Stimulated activated CD8-positive, alpha-beta memory T cell treated with anti-CD3 and anti-CD28 coated beads, Interleukin-2, amount 100 ng/mL, for 48 hours (primary cell): ENCODE results near the gene OSBPL8.
"Not testable (repeated sequence)": the region's sequence is repeated elsewhere in the genome, so short reads cannot be mapped to it uniquely, and the experiment has no call there.

Experiments
- DNase-seq, 2 donors: peaks; one replicate each; pipeline ENCODE4 v3.0.0-alpha.2; 2020; ENCODE audit warnings: low read depth in 2 of 2

Gene OSBPL8

GRCh38 chr12:76422154-76422542, 137.4 kb downstream of the OSBPL8 start:
- no peak for DNase-seq

- no peak for DNase-seq
Observed at GRCh38 chr12:76421046-76421445, 138.5 kb downstream of the OSBPL8 start.

GRCh38 chr12:76420222-76420621, 139.3 kb downstream of the OSBPL8 start:
- DNase-seq: no peak

- DNase-seq: no peak
Observed at GRCh38 chr12:76417116-76417515, 142.5 kb downstream of the OSBPL8 start.

GRCh38 chr12:76413121-76413520, 146.4 kb downstream of the OSBPL8 start:
- DNase-seq: no peak

- DNase-seq: no peak
Observed at GRCh38 chr12:76410781-76411180, 148.8 kb downstream of the OSBPL8 start.

- DNase-seq: no peak
Observed at GRCh38 chr12:76410371-76410770, 149.2 kb downstream of the OSBPL8 start.

- DNase-seq: no peak
Observed at GRCh38 chr12:76409074-76409473, 150.5 kb downstream of the OSBPL8 start.

GRCh38 chr12:76407710-76408109, 151.9 kb downstream of the OSBPL8 start:
- DNase-seq: no peak

GRCh38 chr12:76402259-76402658, 157.3 kb downstream of the OSBPL8 start:
- no peak for DNase-seq

- DNase-seq: no peak
Observed at GRCh38 chr12:76400136-76400535, 159.4 kb downstream of the OSBPL8 start.

GRCh38 chr12:76399040-76399439, 160.5 kb downstream of the OSBPL8 start:
- no peak for DNase-seq

GRCh38 chr12:76398106-76398505, 161.5 kb downstream of the OSBPL8 start:
- no peak for DNase-seq

GRCh38 chr12:76391461-76391860, 168.1 kb downstream of the OSBPL8 start:
- DNase-seq: no peak

GRCh38 chr12:76387614-76388013, 172.0 kb downstream of the OSBPL8 start:
- DNase-seq: no peak

GRCh38 chr12:76384560-76384959, 175.0 kb downstream of the OSBPL8 start:
- no peak for DNase-seq

GRCh38 chr12:76383988-76384387, 175.6 kb downstream of the OSBPL8 start:
- no peak for DNase-seq

GRCh38 chr12:76379261-76379660, 180.3 kb downstream of the OSBPL8 start:
- no peak for DNase-seq

GRCh38 chr12:76376876-76377275, 182.7 kb downstream of the OSBPL8 start:
- DNase-seq: not testable (repeated sequence)

GRCh38 chr12:76375939-76376338, 183.6 kb downstream of the OSBPL8 start:
- DNase-seq: no peak

GRCh38 chr12:76375470-76375869, 184.1 kb downstream of the OSBPL8 start:
- DNase-seq: no peak

GRCh38 chr12:76374386-76375020, 185.1 kb downstream of the OSBPL8 start:
- no peak for DNase-seq

- no peak for DNase-seq
Observed at GRCh38 chr12:76368230-76368629, 191.3 kb downstream of the OSBPL8 start.

GRCh38 chr12:76366163-76366562, 193.4 kb downstream of the OSBPL8 start:
- no peak for DNase-seq
